Tibial nerve (tissue), 3 donors: ENCODE results near the gene ZNF366.

Experiments
- CTCF ChIP-seq, 5 experiments: fragments of 200-600 bp in 3 of 5; fragments of 450-650 bp in 2 of 5; sonication (generic) in 3 of 5; IDR thresholded peaks; one replicate each; pipeline ENCODE4 v1.5.1; 2016 to 2019; ENCODE audit warnings: antibody characterized with exemption in 5 of 5, mild to moderate bottlenecking in 3 of 5, moderate library complexity in 2 of 5
- POLR2A ChIP-seq, 2 donors: fragments of 450-650 bp; IDR thresholded peaks; one replicate each; pipeline ENCODE4 v1.6.1; 2017; ENCODE audit warnings: antibody characterized with exemption in 2 of 2, mild to moderate bottlenecking in 2 of 2, moderate library complexity in 2 of 2

- TF ChIP-seq CTCF (IDR thresholded peaks at IDR 0.05) (no peak), POLR2A (IDR thresholded peaks at IDR 0.05) (no peak)
Measured at GRCh38 chr5:72443883-72444282, 63.3 kb downstream of the ZNF366 start.
